22Rv1 (cell line): ENCODE measurements around the gene SGSH.

Experiments
- ZFX ChIP-seq: fragments of 450-650 bp; IDR thresholded peaks from 2 replicates; pipeline ENCODE4 v1.6.1; 2017; ENCODE audit warnings: antibody characterized with exemption, borderline replicate concordance
- TF ChIP-seq, protein P1 (sequence below): fragments of 450-650 bp; IDR thresholded peaks from 2 replicates; pipeline ENCODE4 v1.5.1; 2017; ENCODE audit warnings: mild to moderate bottlenecking

- TF ChIP-seq, protein P1, sequence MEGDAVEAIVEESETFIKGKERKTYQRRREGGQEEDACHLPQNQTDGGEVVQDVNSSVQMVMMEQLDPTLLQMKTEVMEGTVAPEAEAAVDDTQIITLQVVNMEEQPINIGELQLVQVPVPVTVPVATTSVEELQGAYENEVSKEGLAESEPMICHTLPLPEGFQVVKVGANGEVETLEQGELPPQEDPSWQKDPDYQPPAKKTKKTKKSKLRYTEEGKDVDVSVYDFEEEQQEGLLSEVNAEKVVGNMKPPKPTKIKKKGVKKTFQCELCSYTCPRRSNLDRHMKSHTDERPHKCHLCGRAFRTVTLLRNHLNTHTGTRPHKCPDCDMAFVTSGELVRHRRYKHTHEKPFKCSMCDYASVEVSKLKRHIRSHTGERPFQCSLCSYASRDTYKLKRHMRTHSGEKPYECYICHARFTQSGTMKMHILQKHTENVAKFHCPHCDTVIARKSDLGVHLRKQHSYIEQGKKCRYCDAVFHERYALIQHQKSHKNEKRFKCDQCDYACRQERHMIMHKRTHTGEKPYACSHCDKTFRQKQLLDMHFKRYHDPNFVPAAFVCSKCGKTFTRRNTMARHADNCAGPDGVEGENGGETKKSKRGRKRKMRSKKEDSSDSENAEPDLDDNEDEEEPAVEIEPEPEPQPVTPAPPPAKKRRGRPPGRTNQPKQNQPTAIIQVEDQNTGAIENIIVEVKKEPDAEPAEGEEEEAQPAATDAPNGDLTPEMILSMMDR: no peak
- TF ChIP-seq ZFX: no peak
Observed at GRCh38 chr17:80243526-80244433, 23.6 kb upstream of the SGSH start.
